Epithelial cell of esophagus (primary cell): ENCODE data around the gene CDC14A.

Experiments used
- DNase-seq: peaks from one replicate; pipeline ENCODE4 v3.0.0; 2010; ENCODE audit warnings: low read depth
- H3K4me3 ChIP-seq: 2 replicates; pipeline ENCODE4 v1.5.1; 2011; ENCODE audit warnings: mild to moderate bottlenecking, low read length, control low read depth
- CTCF ChIP-seq: IDR thresholded peaks from 2 replicates; pipeline ENCODE4 v1.5.1; 2011; ENCODE audit warnings: low read depth, mild to moderate bottlenecking, low read length, control low read depth, inconsistent platforms; ENCODE audit not compliant: insufficient read depth; ENCODE audit errors: missing control alignments

Gene CDC14A

GRCh38 chr1:100469578-100469977 is 117.3 kb downstream of the CDC14A start:
- H3K4me3 ChIP-seq = no peak overlapping the region
- no peak for TF ChIP-seq CTCF
- no peak for DNase-seq

- H3K4me3 ChIP-seq = no peak overlapping the region
- TF ChIP-seq CTCF = no peak
- DNase-seq = no peak
Measured at GRCh38 chr1:100474834-100475233, 122.5 kb downstream of the CDC14A start.

GRCh38 chr1:100476735-100477290 is 124.5 kb downstream of the CDC14A start:
- no peak overlapping the region for H3K4me3 ChIP-seq
- TF ChIP-seq CTCF = no peak
- DNase-seq = no peak

- H3K4me3 ChIP-seq = no peak overlapping the region
- DNase-seq = no peak
- no peak for TF ChIP-seq CTCF
Measured at GRCh38 chr1:100478816-100479215, 126.5 kb downstream of the CDC14A start.

GRCh38 chr1:100479620-100480338 is 127.5 kb downstream of the CDC14A start:
- no peak for DNase-seq
- no peak overlapping the region for H3K4me3 ChIP-seq
- no peak for TF ChIP-seq CTCF

GRCh38 chr1:100481303-100481702 is 129.0 kb downstream of the CDC14A start:
- no peak for DNase-seq
- no peak overlapping the region for H3K4me3 ChIP-seq
- no peak for TF ChIP-seq CTCF

GRCh38 chr1:100482167-100482566 is 129.9 kb downstream of the CDC14A start:
- no peak for DNase-seq
- no peak for TF ChIP-seq CTCF
- H3K4me3 ChIP-seq = no peak overlapping the region
